SK-N-DZ (cell line): ENCODE results near the gene KLF6.

ENCODE experiments used
- DNase-seq: peaks from one replicate; pipeline ENCODE4 v3.0.0-alpha.2; 2015; ENCODE audit warnings: low spot score

The KLF6 gene

GRCh38 chr10:3729397-3729976, 55.5 kb downstream of the KLF6 start:
- no peak for DNase-seq

GRCh38 chr10:3728563-3728962, 56.4 kb downstream of the KLF6 start:
- DNase-seq, result no peak

- DNase-seq, result no peak
These were observed 57.7 kb downstream of the KLF6 start for GRCh38 chr10:3727268-3727667.
